HepG2 (cell line): ENCODE results near the gene CAMK1. TPM values are rescaled to one million over a fixed set of nuclear protein-coding genes. Genes with fewer than 3 reads are reported as not detected.

Experiments used
- ATAC-seq: fragments of 200-7000 bp; cut with Tn5 transposase; 3 replicates; pipeline ENCODE4 v1.9.1; 2020; ENCODE audit warnings: mild to moderate bottlenecking, moderate library complexity
- BruUV-seq: library from RNA; stranded (reverse); fragments of 400-500 nt; replicated peaks from 2 replicates; lab custom pipeline; 2021; lab: Mats Ljungman, UMichigan
- CTCF ChIA-PET: fragments of 300-600 bp; formaldehyde crosslinking; extraction: SDS; loops from one replicate; lab custom pipeline; 2021; ENCODE audit warnings: low total read pairs, inconsistent platforms, low intra/inter-chr PET ratio; lab: Yijun Ruan, JAX
- POLR2A ChIA-PET: fragments of 350-600 bp; sonication (Branson Sonifier 250); formaldehyde crosslinking; loops from one replicate; lab custom pipeline; 2020; ENCODE audit warnings: antibody characterized with exemption, inconsistent platforms; lab: Yijun Ruan, JAX
- DNase-seq: peaks from one replicate; pipeline ENCODE4 v3.0.0-alpha.2; 2015; ENCODE audit warnings: low spot score
- FAIRE-seq: peaks from 3 replicates; lab custom pipeline; 2011; peaks lifted over from hg19 to GRCh38; lab: Jason Lieb, UNC
- H2AFZ ChIP-seq: one replicate; pipeline ENCODE4 v1.6.1; 2011; ENCODE audit warnings: low read length, inconsistent platforms
- H3K27ac ChIP-seq: fragments of 300-600 bp; 3 replicates; pipeline ENCODE4 v1.8.0; 2011; ENCODE audit warnings: mixed run types, mild to moderate bottlenecking, mixed read lengths, low read length, inconsistent platforms; ENCODE audit not compliant: insufficient read depth; ENCODE audit errors: extremely low read length
- H3K27me3 ChIP-seq, 2 experiments: fragments of 200-600 bp in 1 of 2; 2 replicates in 1 of 2; 3 replicates in 1 of 2; pipeline versions ENCODE4 v1.6.0 to v1.8.0; 2011; ENCODE audit warnings: low read length in 2 of 2, mild to moderate bottlenecking in 2 of 2, moderate library complexity in 2 of 2, inconsistent platforms in 1 of 2; ENCODE audit not compliant: insufficient read depth in 2 of 2, control insufficient read depth in 1 of 2
- H3K36me3 ChIP-seq, 2 experiments: fragments of 200-600 bp in 1 of 2; replicated peaks in 1 of 2; 2 replicates in 1 of 2; 3 replicates in 1 of 2; pipeline versions ENCODE4 v1.5.1 to v1.8.0; 2011; ENCODE audit warnings: low read length in 2 of 2, inconsistent platforms in 1 of 2; ENCODE audit not compliant: insufficient read depth in 2 of 2, control insufficient read depth in 1 of 2
- H3K4me1 ChIP-seq: 2 replicates; pipeline ENCODE4 v1.5.1; 2012; ENCODE audit warnings: low read length, inconsistent platforms; ENCODE audit not compliant: insufficient read depth
- H3K4me2 ChIP-seq: 2 replicates; pipeline ENCODE4 v1.6.0; 2011; ENCODE audit warnings: low read depth, low read length, inconsistent platforms
- H3K4me3 ChIP-seq, 3 experiments: fragments of 200-600 bp in 1 of 3; sonication (generic), shearing (Covaris generic) in 1 of 3; replicated peaks in 1 of 3; 2 replicates each; pipeline ENCODE4 v1.5.1; 2011 to 2016; ENCODE audit warnings: low read length in 3 of 3, inconsistent platforms in 2 of 3, low read depth in 2 of 3, mild to moderate bottlenecking in 2 of 3, control low read depth in 1 of 3, mixed read lengths in 1 of 3; ENCODE audit not compliant: insufficient read depth in 1 of 3
- H3K79me2 ChIP-seq: one replicate; pipeline ENCODE4 v1.6.1; 2011; ENCODE audit warnings: low read length, inconsistent platforms; ENCODE audit not compliant: insufficient read depth
- H3K9ac ChIP-seq: 2 replicates; pipeline ENCODE4 v1.6.0; 2011; ENCODE audit warnings: mild to moderate bottlenecking, low read depth, low read length, inconsistent platforms; ENCODE audit not compliant: insufficient read depth
- H3K9me3 ChIP-seq: 2 replicates; pipeline ENCODE4 v1.5.1; 2012; ENCODE audit warnings: mild to moderate bottlenecking, low read length
- H4K20me1 ChIP-seq: 2 replicates; pipeline ENCODE4 v1.6.0; 2011; ENCODE audit warnings: inconsistent platforms, mild to moderate bottlenecking, low read length, moderate library complexity; ENCODE audit not compliant: insufficient read depth
- CREM ChIP-seq, 2 experiments: sonication (generic) in 1 of 2; formaldehyde crosslinking in 1 of 2; IDR thresholded peaks; 2 replicates each; pipeline versions ENCODE4 v1.4.0 to v1.6.1; 2016 to 2020; ENCODE audit warnings: antibody characterized with exemption in 1 of 2, mild to moderate bottlenecking in 1 of 2, missing genetic modification reagents in 1 of 2
- ETV5 ChIP-seq: IDR thresholded peaks from 2 replicates; pipeline ENCODE4 v1.6.1; 2018; ENCODE audit warnings: missing biosample characterization, missing genetic modification reagents, inconsistent platforms, borderline replicate concordance
- HIVEP1 ChIP-seq: sonication (generic); formaldehyde crosslinking; IDR thresholded peaks from 2 replicates; pipeline ENCODE4 v1.4.0; 2020; ENCODE audit warnings: mild to moderate bottlenecking, missing genetic modification reagents
- SOX13 ChIP-seq, 3 experiments: fragments of 450-650 bp in 1 of 3; sonication (generic) in 1 of 3; formaldehyde crosslinking in 1 of 3; IDR thresholded peaks in 2 of 3; conservative IDR thresholded peaks in 1 of 3; 2 replicates each; pipeline versions ENCODE4 v1.5.0 to v1.6.1; 2016 to 2020; ENCODE audit warnings: antibody characterized with exemption in 1 of 3, mild to moderate bottlenecking in 1 of 3, missing compliant biosample characterization in 1 of 3, missing genetic modification reagents in 1 of 3, moderate library complexity in 1 of 3
- TAF1 ChIP-seq: sonication (generic); formaldehyde crosslinking; IDR thresholded peaks from 2 replicates; pipeline ENCODE4 v1.4.0; 2020; ENCODE audit warnings: missing genetic modification reagents
- ZNF296 ChIP-seq: sonication (generic); formaldehyde crosslinking; conservative IDR thresholded peaks from 2 replicates; pipeline ENCODE4 v1.5.0; 2020; ENCODE audit warnings: mild to moderate bottlenecking, missing genetic modification reagents
- ZNF501 ChIP-seq: sonication (generic); formaldehyde crosslinking; IDR thresholded peaks from 2 replicates; pipeline ENCODE4 v1.5.1; 2020; ENCODE audit warnings: mild to moderate bottlenecking, moderate library complexity, missing genetic modification reagents
- ZNF558 ChIP-seq: sonication (generic); formaldehyde crosslinking; IDR thresholded peaks from 2 replicates; pipeline ENCODE4 v1.9.0; 2022; ENCODE audit warnings: mild to moderate bottlenecking, missing genetic modification reagents, borderline replicate concordance
- ZNF564 ChIP-seq: sonication (generic); formaldehyde crosslinking; IDR thresholded peaks from 2 replicates; pipeline ENCODE4 v1.8.1; 2023; ENCODE audit warnings: mild to moderate bottlenecking, missing genetic modification reagents
- ZNF737 ChIP-seq: sonication (generic); formaldehyde crosslinking; IDR thresholded peaks from 2 replicates; pipeline ENCODE4 v1.5.0; 2020; ENCODE audit warnings: missing genetic modification reagents, mild to moderate bottlenecking, borderline replicate concordance
- ZNF839 ChIP-seq: sonication (generic); formaldehyde crosslinking; IDR thresholded peaks from 2 replicates; pipeline ENCODE4 v1.4.0; 2020; ENCODE audit warnings: missing genetic modification reagents, mild to moderate bottlenecking, borderline replicate concordance
- WGBS: methylation state at CpG from one replicate; pipeline ENCODE4 v1.1.6; 2017; ENCODE audit warnings: low lambda C conversion rate; 5-methylcytosine and 5-hydroxymethylcytosine counted together
- in situ Hi-C: cut with HindIII; loops from 2 replicates; pipeline ENCODE4 v1.10.0; 2017; ENCODE audit warnings: low pct_unique_long_range_greater_than_20kb; ENCODE audit not compliant: extremely low pct_ligation_motif_present
- intact Hi-C: fragments of 100-400 bp; cut with micrococcal nuclease; formaldehyde crosslinking; loops from one replicate; pipeline ENCODE4 v1.10.0; 2022; ENCODE audit not compliant: unreplicated experiment
- polyA plus RNA-seq, 8 experiments: library from polyadenylated mRNA; depleted of rRNA in 3 of 8; stranded (reverse) in 7 of 8; unstranded in 1 of 8; fragments of >200 nt; fragmentation: Illumina TruSeq in 4 of 8; extraction: Trizol in 4 of 8; gene quantifications; 2 replicates each; pipeline versions ENCODE4 v1.2.1 to v1.2.3, GENCODE V29; 2011 to 2016; ENCODE audit warnings: low read depth in 4 of 8, missing spikeins in 1 of 8, mixed read lengths in 1 of 8; ENCODE audit not compliant: insufficient read depth in 1 of 8
- total RNA-seq, 5 experiments: library from RNA; depleted of rRNA; stranded (reverse); fragments of >200 nt; fragmentation: Illumina TruSeq; extraction: Trizol; gene quantifications; 2 replicates each; pipeline ENCODE4 v1.2.3, GENCODE V29; 2016; ENCODE audit warnings: low read depth in 1 of 5
- TF ChIP-seq, protein P1 (sequence below): sonication (generic); formaldehyde crosslinking; IDR thresholded peaks from 2 replicates; pipeline ENCODE4 v1.4.0; 2020; ENCODE audit warnings: mild to moderate bottlenecking, missing genetic modification reagents
- TF ChIP-seq, protein P2 (sequence below): sonication (generic); formaldehyde crosslinking; IDR thresholded peaks from 2 replicates; pipeline ENCODE4 v1.4.0; 2020; ENCODE audit warnings: missing genetic modification reagents, mild to moderate bottlenecking, borderline replicate concordance
- TF ChIP-seq, protein P3 (sequence below): IDR thresholded peaks from 2 replicates; pipeline ENCODE4 v1.6.1; 2016; ENCODE audit warnings: low read depth, control low read depth
- TF ChIP-seq, protein P4 (sequence below): sonication (generic); formaldehyde crosslinking; IDR thresholded peaks from 2 replicates; pipeline ENCODE4 v1.4.0; 2020; ENCODE audit warnings: missing genetic modification reagents

Gene CAMK1
- total and polyA plus RNA-seq, 2 of the 13 experiments (the other 11 are each of a cell fraction or from before 2014, with no cell fraction given) = 26.4 to 53.3 TPM

DNA sequence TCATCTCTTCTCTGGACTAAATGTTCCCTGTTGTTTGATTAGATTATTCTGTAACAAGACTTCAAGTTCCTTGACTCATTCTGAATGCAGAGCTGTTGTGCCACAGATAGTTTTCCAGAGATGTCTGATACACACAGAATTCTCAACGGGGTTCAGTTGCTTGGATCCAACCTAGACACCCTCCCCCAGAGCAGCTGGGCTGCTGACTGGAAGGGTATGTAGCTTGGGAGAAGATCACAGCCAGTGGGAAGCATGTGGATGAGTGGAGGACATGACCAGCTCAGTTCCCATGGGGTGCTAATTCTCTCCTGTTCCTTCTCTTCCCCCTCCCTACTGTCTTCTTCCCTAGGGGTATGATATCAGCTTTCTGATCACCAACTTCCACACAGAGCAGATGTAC, 33.7 kb upstream of the CAMK1 start:
- no peaks in the 10 kb centered on the region for H3K4me1 ChIP-seq
- CTCF ChIA-PET = no interaction called here
- H3K4me3 ChIP-seq = no peak overlapping the region
- FAIRE-seq (no peak), DNase-seq (no peak), ATAC-seq (no peak)
- no TSS peak for BruUV-seq
- H2AFZ ChIP-seq = no peak overlapping the region
- in situ Hi-C loops (no loop called here), intact Hi-C loops (no loop called here)
- H3K79me2 ChIP-seq = no peaks in the 10 kb centered on the region
- WGBS = 93% methylated on average over 1 of the region's 1 CpG
- H3K27ac ChIP-seq = no peak overlapping the region
- POLR2A ChIA-PET = interaction anchor here (0.8 to 1.3 kb wide), 2 partner anchors 10 to 11 kb away, joined by 4 read pairs; partner anchors contain the start of gene ARPC4
- H4K20me1 ChIP-seq = no peaks in the 10 kb centered on the region
- no peak overlapping the region for H3K4me2 ChIP-seq
- H3K36me3 ChIP-seq = peaks cover 36 to 75% of the 10 kb centered on the region in 2 experiments
- no peaks in the 10 kb centered on the region; a peak in 1 of 5 replicates for H3K27me3 ChIP-seq
- H3K9me3 ChIP-seq = no peaks in the 10 kb centered on the region
- H3K9ac ChIP-seq = no peak overlapping the region
- no peak for TF ChIP-seq SOX13 (IDR thresholded peaks at IDR 0.05)
- TF ChIP-seq SOX13 (CRISPR knock-in tag; conservative IDR thresholded peaks at IDR 0.05 in 1 of 2, IDR thresholded peaks at IDR 0.05 in 1 of 2) = no peak
- no peak for TF ChIP-seq ZNF737 (CRISPR knock-in tag)
- no peak for TF ChIP-seq ZNF501
- no peak for TF ChIP-seq HIVEP1 (CRISPR knock-in tag)
- TF ChIP-seq CREM (IDR thresholded peaks at IDR 0.05) = no peak
- no peak for TF ChIP-seq CREM (CRISPR knock-in tag; IDR thresholded peaks at IDR 0.05)
- TF ChIP-seq, protein P1, sequence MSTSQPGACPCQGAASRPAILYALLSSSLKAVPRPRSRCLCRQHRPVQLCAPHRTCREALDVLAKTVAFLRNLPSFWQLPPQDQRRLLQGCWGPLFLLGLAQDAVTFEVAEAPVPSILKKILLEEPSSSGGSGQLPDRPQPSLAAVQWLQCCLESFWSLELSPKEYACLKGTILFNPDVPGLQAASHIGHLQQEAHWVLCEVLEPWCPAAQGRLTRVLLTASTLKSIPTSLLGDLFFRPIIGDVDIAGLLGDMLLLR (CRISPR knock-in tag) = no peak
- TF ChIP-seq ZNF564 (CRISPR knock-in tag) = no peak
- TF ChIP-seq, protein P2, sequence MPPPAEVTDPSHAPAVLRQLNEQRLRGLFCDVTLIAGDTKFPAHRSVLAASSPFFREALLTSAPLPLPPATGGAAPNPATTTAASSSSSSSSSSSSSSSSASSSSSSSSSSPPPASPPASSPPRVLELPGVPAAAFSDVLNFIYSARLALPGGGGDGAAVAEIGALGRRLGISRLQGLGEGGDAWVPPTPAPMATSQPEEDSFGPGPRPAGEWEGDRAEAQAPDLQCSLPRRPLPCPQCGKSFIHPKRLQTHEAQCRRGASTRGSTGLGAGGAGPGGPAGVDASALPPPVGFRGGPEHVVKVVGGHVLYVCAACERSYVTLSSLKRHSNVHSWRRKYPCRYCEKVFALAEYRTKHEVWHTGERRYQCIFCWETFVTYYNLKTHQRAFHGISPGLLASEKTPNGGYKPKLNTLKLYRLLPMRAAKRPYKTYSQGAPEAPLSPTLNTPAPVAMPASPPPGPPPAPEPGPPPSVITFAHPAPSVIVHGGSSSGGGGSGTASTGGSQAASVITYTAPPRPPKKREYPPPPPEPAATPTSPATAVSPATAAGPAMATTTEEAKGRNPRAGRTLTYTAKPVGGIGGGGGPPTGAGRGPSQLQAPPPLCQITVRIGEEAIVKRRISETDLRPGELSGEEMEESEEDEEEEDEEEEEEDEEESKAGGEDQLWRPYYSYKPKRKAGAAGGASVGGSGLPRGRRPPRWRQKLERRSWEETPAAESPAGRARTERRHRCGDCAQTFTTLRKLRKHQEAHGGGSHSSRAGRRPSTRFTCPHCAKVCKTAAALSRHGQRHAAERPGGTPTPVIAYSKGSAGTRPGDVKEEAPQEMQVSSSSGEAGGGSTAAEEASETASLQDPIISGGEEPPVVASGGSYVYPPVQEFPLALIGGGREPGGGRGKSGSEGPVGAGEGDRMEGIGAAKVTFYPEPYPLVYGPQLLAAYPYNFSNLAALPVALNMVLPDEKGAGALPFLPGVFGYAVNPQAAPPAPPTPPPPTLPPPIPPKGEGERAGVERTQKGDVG (CRISPR knock-in tag) = no peak
- TF ChIP-seq, protein P3, sequence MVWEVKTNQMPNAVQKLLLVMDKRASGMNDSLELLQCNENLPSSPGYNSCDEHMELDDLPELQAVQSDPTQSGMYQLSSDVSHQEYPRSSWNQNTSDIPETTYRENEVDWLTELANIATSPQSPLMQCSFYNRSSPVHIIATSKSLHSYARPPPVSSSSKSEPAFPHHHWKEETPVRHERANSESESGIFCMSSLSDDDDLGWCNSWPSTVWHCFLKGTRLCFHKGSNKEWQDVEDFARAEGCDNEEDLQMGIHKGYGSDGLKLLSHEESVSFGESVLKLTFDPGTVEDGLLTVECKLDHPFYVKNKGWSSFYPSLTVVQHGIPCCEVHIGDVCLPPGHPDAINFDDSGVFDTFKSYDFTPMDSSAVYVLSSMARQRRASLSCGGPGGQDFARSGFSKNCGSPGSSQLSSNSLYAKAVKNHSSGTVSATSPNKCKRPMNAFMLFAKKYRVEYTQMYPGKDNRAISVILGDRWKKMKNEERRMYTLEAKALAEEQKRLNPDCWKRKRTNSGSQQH (CRISPR knock-in tag) = no peak
- no peak for TF ChIP-seq TAF1
- no peak for TF ChIP-seq ZNF296 (CRISPR knock-in tag)
- no peak for TF ChIP-seq ZNF558 (CRISPR knock-in tag)
- TF ChIP-seq ZNF839 (CRISPR knock-in tag) = no peak
- TF ChIP-seq ETV5 (CRISPR knock-in tag) = no peak
- TF ChIP-seq, protein P4, sequence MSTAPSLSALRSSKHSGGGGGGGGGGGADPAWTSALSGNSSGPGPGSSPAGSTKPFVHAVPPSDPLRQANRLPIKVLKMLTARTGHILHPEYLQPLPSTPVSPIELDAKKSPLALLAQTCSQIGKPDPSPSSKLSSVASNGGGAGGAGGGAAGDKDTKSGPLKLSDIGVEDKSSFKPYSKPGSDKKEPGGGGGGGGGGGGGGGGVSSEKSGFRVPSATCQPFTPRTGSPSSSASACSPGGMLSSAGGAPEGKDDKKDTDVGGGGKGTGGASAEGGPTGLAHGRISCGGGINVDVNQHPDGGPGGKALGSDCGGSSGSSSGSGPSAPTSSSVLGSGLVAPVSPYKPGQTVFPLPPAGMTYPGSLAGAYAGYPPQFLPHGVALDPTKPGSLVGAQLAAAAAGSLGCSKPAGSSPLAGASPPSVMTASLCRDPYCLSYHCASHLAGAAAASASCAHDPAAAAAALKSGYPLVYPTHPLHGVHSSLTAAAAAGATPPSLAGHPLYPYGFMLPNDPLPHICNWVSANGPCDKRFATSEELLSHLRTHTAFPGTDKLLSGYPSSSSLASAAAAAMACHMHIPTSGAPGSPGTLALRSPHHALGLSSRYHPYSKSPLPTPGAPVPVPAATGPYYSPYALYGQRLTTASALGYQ (CRISPR knock-in tag) = no peak
